Panc1 (cell line): ENCODE measurements around the gene SHF. TPM values are rescaled to one million over a fixed set of nuclear protein-coding genes. Genes with fewer than 3 reads are reported as not detected.
"Not testable (repeated sequence)": the region's sequence is repeated elsewhere in the genome, so short reads cannot be mapped to it uniquely, and the experiment has no call there.

ENCODE experiments used
- ATAC-seq: fragments of 200-7000 bp; cut with Tn5 transposase; 2 replicates; pipeline ENCODE4 v1.9.1; 2020; ENCODE audit warnings: mild to moderate bottlenecking, moderate library complexity
- Bru-seq: library from RNA; stranded (reverse); fragments of 400-500 nt; gene quantifications from one replicate; lab custom pipeline; 2021; lab: Mats Ljungman, UMichigan
- BruChase-seq, 2 experiments: library from RNA; stranded (reverse); fragments of 400-500 nt; gene quantifications; one replicate each; lab custom pipeline; 2021; lab: Mats Ljungman, UMichigan
- BruUV-seq: library from RNA; stranded (reverse); fragments of 400-500 nt; replicated peaks from 2 replicates; lab custom pipeline; 2021; lab: Mats Ljungman, UMichigan
- CTCF ChIA-PET: fragments of 300-600 bp; sonication (Branson Sonifier 250); formaldehyde crosslinking; loops from one replicate; lab custom pipeline; 2022; ENCODE audit warnings: antibody characterized with exemption; lab: Charles Lee
- POLR2A ChIA-PET: fragments of 300-600 bp; sonication (Branson Sonifier 250); formaldehyde crosslinking; loops from one replicate; lab custom pipeline; 2022; ENCODE audit warnings: antibody characterized with exemption; lab: Charles Lee
- DNase-seq: peaks from one replicate; pipeline ENCODE4 v3.0.0-alpha.2; 2010; ENCODE audit warnings: low read depth, low spot score
- H3K27ac ChIP-seq: 2 replicates; pipeline ENCODE4 v1.5.1; 2011; ENCODE audit warnings: mild to moderate bottlenecking, low read length, inconsistent platforms
- H3K27me3 ChIP-seq: fragments of 200-500 bp; sonication (Bioruptor generic); 2 replicates; pipeline ENCODE4 v1.6.0; 2014; ENCODE audit warnings: low read length, inconsistent platforms; ENCODE audit not compliant: control insufficient read depth, insufficient read depth
- H3K36me3 ChIP-seq: fragments of 200-500 bp; sonication (Bioruptor generic); 2 replicates; pipeline ENCODE4 v1.5.1; 2014; ENCODE audit warnings: inconsistent platforms, mild to moderate bottlenecking, low read length, moderate library complexity; ENCODE audit not compliant: control insufficient read depth, insufficient read depth
- H3K4me1 ChIP-seq: 2 replicates; pipeline ENCODE4 v1.5.1; 2011; ENCODE audit warnings: inconsistent platforms, mild to moderate bottlenecking, low read length, moderate library complexity; ENCODE audit not compliant: control insufficient read depth, insufficient read depth
- H3K4me3 ChIP-seq, 2 experiments: 2 replicates each; pipeline ENCODE4 v1.5.1; 2011 to 2012; ENCODE audit warnings: low read depth in 2 of 2, low read length in 2 of 2, mild to moderate bottlenecking in 2 of 2, inconsistent platforms in 1 of 2, moderate library complexity in 1 of 2
- H3K9me3 ChIP-seq: fragments of 200-500 bp; sonication (Bioruptor generic); 2 replicates; pipeline ENCODE4 v1.5.1; 2014; ENCODE audit warnings: low read depth, mild to moderate bottlenecking, inconsistent platforms, low read length, moderate library complexity; ENCODE audit not compliant: control insufficient read depth, insufficient read depth
- POLR2AphosphoS5 ChIP-seq: IDR thresholded peaks from 2 replicates; pipeline ENCODE4 v1.6.1; 2012; ENCODE audit warnings: mild to moderate bottlenecking, low read depth, low read length, moderate library complexity
- SIN3A ChIP-seq: IDR thresholded peaks from 2 replicates; pipeline ENCODE4 v1.6.1; 2012; ENCODE audit warnings: low read depth, mild to moderate bottlenecking, low read length, moderate library complexity, borderline replicate concordance; ENCODE audit not compliant: insufficient read depth
- TCF7L2 ChIP-seq: IDR thresholded peaks from 2 replicates; pipeline ENCODE4 v1.6.1; 2011; ENCODE audit warnings: mild to moderate bottlenecking, low read depth, low read length, inconsistent platforms
- in situ Hi-C: cut with HindIII; loops from 2 replicates; pipeline ENCODE4 v1.10.0; 2016; ENCODE audit warnings: low sequenced_read_pairs, low pct_unique_long_range_greater_than_20kb
- intact Hi-C: fragments of 100-400 bp; cut with micrococcal nuclease; formaldehyde crosslinking; loops from one replicate; pipeline ENCODE4 v1.10.0; 2022; ENCODE audit not compliant: unreplicated experiment
- long read RNA-seq: library from polyadenylated mRNA; unstranded; transcript quantifications from one replicate; pipeline ENCODE4 v2.0.0, GENCODE V29; 2021; ENCODE audit not compliant: unreplicated experiment
- polyA plus RNA-seq: library from polyadenylated mRNA; unstranded; fragments of >200 nt; gene quantifications from one replicate; pipeline ENCODE4 v1.2.1, GENCODE V29; 2012; ENCODE audit warnings: missing spikeins; ENCODE audit not compliant: insufficient read length
- total RNA-seq: library from RNA; stranded (reverse); gene quantifications from one replicate; pipeline ENCODE4 v1.2.1, GENCODE V29; 2021; ENCODE audit not compliant: unreplicated experiment
- TF ChIP-seq, protein P1 (sequence below): fragments of 450-650 bp; IDR thresholded peaks from 2 replicates; pipeline ENCODE4 v1.5.1; 2017; ENCODE audit warnings: mild to moderate bottlenecking
- TF ChIP-seq, protein P2 (sequence below), 2 experiments: IDR thresholded peaks; 2 replicates each; pipeline ENCODE4 v1.6.1; 2011 to 2012; ENCODE audit warnings: low read depth in 2 of 2, control low read depth in 1 of 2, low read length in 1 of 2, mild to moderate bottlenecking in 1 of 2, moderate library complexity in 1 of 2; ENCODE audit not compliant: insufficient read depth in 1 of 2

Gene SHF
- 3.0 TPM for total RNA-seq
- polyA plus RNA-seq: 4.5 TPM
- percentile 37 among the genes with signal in this experiment for Bru-seq, nascent RNA
- percentile 31 among the genes with signal in this experiment for BruChase-seq, experiment 1, labeled RNA remaining after a 2-hour chase
- percentile 33 among the genes with signal in this experiment for BruChase-seq, experiment 2, labeled RNA remaining after a 6-hour chase
- long read RNA-seq, partial matches to known transcripts: 0 of 4 reads
- long read RNA-seq, other reads (novel, unspliced or antisense): 2 of 4 reads

GRCh38 chr15:45187894-45188830, at the start of gene SHF:
SHF (minus strand) TSS chr15:45187966; CDS start chr15:45187951, 15 bp downstream.
- BruUV-seq: no TSS peak
- Histone ChIP-seq H3K27me3 (no peaks in the 10 kb centered on the region), H3K9me3 (no peaks in the 10 kb centered on the region), H3K36me3 (no peaks in the 10 kb centered on the region), H3K4me3 (peak within 1 kb of the TSS; percentile 55 to 75), H3K4me1 (no peaks in the 10 kb centered on the region; the same call in 1 of the 2 replicates), H3K27ac (no peak within 1 kb of the TSS)
- ChIA-PET POLR2A (interaction anchor here (0.5 kb wide), 1 partner anchor 29 kb away, joined by 8 read pairs; no protein-coding TSS in a partner anchor), CTCF (interaction anchor here (0.6 kb wide), 1 partner anchor 8 kb away, joined by 3 read pairs; no protein-coding TSS in a partner anchor)
- DNase-seq (no peak), ATAC-seq (peak; percentile 76)
- in situ Hi-C loops (no loop called here), intact Hi-C loops (no loop called here)
- TF ChIP-seq, protein P1, sequence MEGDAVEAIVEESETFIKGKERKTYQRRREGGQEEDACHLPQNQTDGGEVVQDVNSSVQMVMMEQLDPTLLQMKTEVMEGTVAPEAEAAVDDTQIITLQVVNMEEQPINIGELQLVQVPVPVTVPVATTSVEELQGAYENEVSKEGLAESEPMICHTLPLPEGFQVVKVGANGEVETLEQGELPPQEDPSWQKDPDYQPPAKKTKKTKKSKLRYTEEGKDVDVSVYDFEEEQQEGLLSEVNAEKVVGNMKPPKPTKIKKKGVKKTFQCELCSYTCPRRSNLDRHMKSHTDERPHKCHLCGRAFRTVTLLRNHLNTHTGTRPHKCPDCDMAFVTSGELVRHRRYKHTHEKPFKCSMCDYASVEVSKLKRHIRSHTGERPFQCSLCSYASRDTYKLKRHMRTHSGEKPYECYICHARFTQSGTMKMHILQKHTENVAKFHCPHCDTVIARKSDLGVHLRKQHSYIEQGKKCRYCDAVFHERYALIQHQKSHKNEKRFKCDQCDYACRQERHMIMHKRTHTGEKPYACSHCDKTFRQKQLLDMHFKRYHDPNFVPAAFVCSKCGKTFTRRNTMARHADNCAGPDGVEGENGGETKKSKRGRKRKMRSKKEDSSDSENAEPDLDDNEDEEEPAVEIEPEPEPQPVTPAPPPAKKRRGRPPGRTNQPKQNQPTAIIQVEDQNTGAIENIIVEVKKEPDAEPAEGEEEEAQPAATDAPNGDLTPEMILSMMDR: no peak
- TF ChIP-seq POLR2AphosphoS5: no peak
- no peak for TF ChIP-seq SIN3A
- no peak for TF ChIP-seq TCF7L2
- TF ChIP-seq, protein P2, sequence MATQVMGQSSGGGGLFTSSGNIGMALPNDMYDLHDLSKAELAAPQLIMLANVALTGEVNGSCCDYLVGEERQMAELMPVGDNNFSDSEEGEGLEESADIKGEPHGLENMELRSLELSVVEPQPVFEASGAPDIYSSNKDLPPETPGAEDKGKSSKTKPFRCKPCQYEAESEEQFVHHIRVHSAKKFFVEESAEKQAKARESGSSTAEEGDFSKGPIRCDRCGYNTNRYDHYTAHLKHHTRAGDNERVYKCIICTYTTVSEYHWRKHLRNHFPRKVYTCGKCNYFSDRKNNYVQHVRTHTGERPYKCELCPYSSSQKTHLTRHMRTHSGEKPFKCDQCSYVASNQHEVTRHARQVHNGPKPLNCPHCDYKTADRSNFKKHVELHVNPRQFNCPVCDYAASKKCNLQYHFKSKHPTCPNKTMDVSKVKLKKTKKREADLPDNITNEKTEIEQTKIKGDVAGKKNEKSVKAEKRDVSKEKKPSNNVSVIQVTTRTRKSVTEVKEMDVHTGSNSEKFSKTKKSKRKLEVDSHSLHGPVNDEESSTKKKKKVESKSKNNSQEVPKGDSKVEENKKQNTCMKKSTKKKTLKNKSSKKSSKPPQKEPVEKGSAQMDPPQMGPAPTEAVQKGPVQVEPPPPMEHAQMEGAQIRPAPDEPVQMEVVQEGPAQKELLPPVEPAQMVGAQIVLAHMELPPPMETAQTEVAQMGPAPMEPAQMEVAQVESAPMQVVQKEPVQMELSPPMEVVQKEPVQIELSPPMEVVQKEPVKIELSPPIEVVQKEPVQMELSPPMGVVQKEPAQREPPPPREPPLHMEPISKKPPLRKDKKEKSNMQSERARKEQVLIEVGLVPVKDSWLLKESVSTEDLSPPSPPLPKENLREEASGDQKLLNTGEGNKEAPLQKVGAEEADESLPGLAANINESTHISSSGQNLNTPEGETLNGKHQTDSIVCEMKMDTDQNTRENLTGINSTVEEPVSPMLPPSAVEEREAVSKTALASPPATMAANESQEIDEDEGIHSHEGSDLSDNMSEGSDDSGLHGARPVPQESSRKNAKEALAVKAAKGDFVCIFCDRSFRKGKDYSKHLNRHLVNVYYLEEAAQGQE (IDR thresholded peaks at IDR 0.05; ENCODE audit: insufficient read depth in 1 of 2, low read depth in 2 of 2, low read length in 1 of 2): no peak

- ATAC-seq, H3K4me1 ChIP-seq, H3K27me3 ChIP-seq, H3K4me3 ChIP-seq, DNase-seq, H3K36me3 ChIP-seq, BruUV-seq, H3K27ac ChIP-seq, in situ Hi-C loops, intact Hi-C loops, POLR2A ChIA-PET, CTCF ChIA-PET: not testable (repeated sequence)
- peaks cover 13% of the 10 kb centered on the region for H3K9me3 ChIP-seq
Observed at GRCh38 chr15:45236806-45237205, 49.0 kb upstream of the SHF start.
